Osteoblast (primary cell): ENCODE results near the gene HNRNPH3. TPM values are rescaled to one million over a fixed set of nuclear protein-coding genes. Genes with fewer than 3 reads are reported as not detected.

Experiments used
- DNase-seq: peaks from one replicate; pipeline ENCODE4 v3.0.0; 2011; ENCODE audit warnings: low spot score, mixed read lengths; ENCODE audit not compliant: insufficient read length; ENCODE audit errors: missing footprints
- H2AFZ ChIP-seq: 2 replicates; pipeline ENCODE4 v1.6.0; 2011; ENCODE audit warnings: mild to moderate bottlenecking, low read length
- H3K27ac ChIP-seq: 2 replicates; pipeline ENCODE4 v1.5.1; 2011; ENCODE audit warnings: mild to moderate bottlenecking, low read depth, low read length, moderate library complexity
- H3K27me3 ChIP-seq: 2 replicates; pipeline ENCODE4 v1.6.0; 2012; ENCODE audit warnings: mild to moderate bottlenecking, control low read depth, inconsistent platforms, low read length, moderate library complexity; ENCODE audit not compliant: insufficient read depth
- H3K36me3 ChIP-seq: 2 replicates; pipeline ENCODE4 v1.5.1; 2011; ENCODE audit warnings: mild to moderate bottlenecking, low read length, control low read depth, moderate library complexity; ENCODE audit not compliant: insufficient read depth
- H3K4me1 ChIP-seq: 2 replicates; pipeline ENCODE4 v1.5.1; 2011; ENCODE audit warnings: mild to moderate bottlenecking, low read length, control low read depth, moderate library complexity; ENCODE audit not compliant: insufficient read depth
- H3K4me2 ChIP-seq: 2 replicates; pipeline ENCODE4 v1.6.0; 2011; ENCODE audit warnings: mild to moderate bottlenecking, low read length; ENCODE audit not compliant: insufficient read depth
- H3K4me3 ChIP-seq: fragments of 200-600 bp; sonication (generic); 3 replicates; pipeline ENCODE4 v1.5.1; 2012; ENCODE audit warnings: mild to moderate bottlenecking, low read length, inconsistent platforms; ENCODE audit not compliant: insufficient read depth
- H3K79me2 ChIP-seq: 2 replicates; pipeline ENCODE4 v1.6.0; 2012; ENCODE audit warnings: mild to moderate bottlenecking, low read length, control low read depth, inconsistent platforms; ENCODE audit not compliant: insufficient read depth
- H3K9me3 ChIP-seq: 2 replicates; pipeline ENCODE4 v1.5.1; 2011; ENCODE audit warnings: low read depth, low read length, control low read depth
- H4K20me1 ChIP-seq: 2 replicates; pipeline ENCODE4 v1.6.0; 2012; ENCODE audit warnings: mild to moderate bottlenecking, low read length, control low read depth; ENCODE audit not compliant: insufficient read depth
- CTCF ChIP-seq: IDR thresholded peaks from 2 replicates; pipeline ENCODE4 v1.5.1; 2011; ENCODE audit warnings: mild to moderate bottlenecking, low read depth, low read length, moderate library complexity; ENCODE audit errors: extremely low read depth
- total RNA-seq: library from RNA; depleted of rRNA; stranded (reverse); fragments of >200 nt; gene quantifications from 2 replicates; pipeline ENCODE4 v1.2.3, GENCODE V29; 2012

HNRNPH3 gene
- total RNA-seq, 1 donor = 10.1 TPM

GRCh38 chr10:68385740-68386139 is 53.9 kb downstream of the HNRNPH3 start:
- no peak overlapping the region for H3K4me3 ChIP-seq
- no peaks in the 10 kb centered on the region for H3K9me3 ChIP-seq
- no peaks in the 10 kb centered on the region for H4K20me1 ChIP-seq
- H3K4me1 ChIP-seq = no peaks in the 10 kb centered on the region
- H3K27ac ChIP-seq = no peak overlapping the region
- H3K79me2 ChIP-seq = no peaks in the 10 kb centered on the region
- H3K36me3 ChIP-seq = peaks cover 59% of the 10 kb centered on the region
- TF ChIP-seq CTCF = no peak
- peak; percentile 37 for DNase-seq
- H2AFZ ChIP-seq = no peak overlapping the region
- no peak overlapping the region for H3K4me2 ChIP-seq
- H3K27me3 ChIP-seq = no peaks in the 10 kb centered on the region

Other genes with a start within 250 kb of the HNRNPH3 start
- gene MYPN, start 222.6 kb upstream of the HNRNPH3 start, total RNA-seq = 1.5 and 1.8 TPM in 2 replicates
- gene ATOH7, start 100.0 kb upstream of the HNRNPH3 start, total RNA-seq = under 0.01 TPM in 1 of 2 replicates, not detected in the other
- gene PBLD, start 864 bp downstream of the HNRNPH3 start, total RNA-seq = 13.4 and 14.1 TPM in 2 replicates
- gene RUFY2, start 75.2 kb downstream of the HNRNPH3 start, total RNA-seq = 35.5 and 36.8 TPM in 2 replicates
- 5.4 and 6.5 TPM in 2 replicates for gene DNA2, start 139.9 kb downstream of the HNRNPH3 start, total RNA-seq
- 18.6 and 23.9 TPM in 2 replicates for gene SLC25A16, start 195.5 kb downstream of the HNRNPH3 start, total RNA-seq
- gene TET1, start 228.3 kb downstream of the HNRNPH3 start, total RNA-seq = 3.8 and 4.0 TPM in 2 replicates